Muscle of arm (tissue), 12 donors: Measurements from ENCODE around the gene BRCA1. TPM values are rescaled to one million over a fixed set of nuclear protein-coding genes. Genes with fewer than 3 reads are reported as not detected.
"Not testable (repeated sequence)": the region's sequence is repeated elsewhere in the genome, so short reads cannot be mapped to it uniquely, and the experiment has no call there.

ENCODE experiments used
- DNase-seq: peaks from one replicate; pipeline ENCODE4 v3.0.0-alpha.2; 2013
- polyA plus RNA-seq, 12 donors: library from polyadenylated mRNA; unstranded; fragments of 120-200 nt; gene quantifications; one replicate each; pipeline ENCODE4 v1.2.1, GENCODE V29; 2013; ENCODE audit not compliant: insufficient read length in 12 of 12

The BRCA1 gene
- polyA plus RNA-seq, 12 donors: 6.5 to 23.9 (median 11.6) TPM; not detected in 1

GRCh38 chr17:43070872-43071271 is 54.3 kb downstream of the BRCA1 start:
- DNase-seq: no peak

GRCh38 chr17:43070257-43070656 is 54.9 kb downstream of the BRCA1 start:
- no peak for DNase-seq

- no peak for DNase-seq
Observed at GRCh38 chr17:43069368-43069898, 55.7 kb downstream of the BRCA1 start.

- DNase-seq: no peak
Observed at GRCh38 chr17:43068570-43069367, 56.4 kb downstream of the BRCA1 start.

- DNase-seq: no peak
Observed at GRCh38 chr17:43062984-43063638, 62.1 kb downstream of the BRCA1 start.

- no peak for DNase-seq
Observed at GRCh38 chr17:43056051-43056450, 69.1 kb downstream of the BRCA1 start.

- DNase-seq: not testable (repeated sequence)
Observed at GRCh38 chr17:43053008-43053407, 72.2 kb downstream of the BRCA1 start.

- DNase-seq: no peak
Observed at GRCh38 chr17:43051969-43052368, 73.2 kb downstream of the BRCA1 start.

GRCh38 chr17:43044024-43044423 is 81.1 kb downstream of the BRCA1 start:
- no peak for DNase-seq

GRCh38 chr17:43043307-43043706 is 81.9 kb downstream of the BRCA1 start:
- no peak for DNase-seq

- DNase-seq: no peak
Observed at GRCh38 chr17:43042025-43042628, 83.0 kb downstream of the BRCA1 start.

GRCh38 chr17:43040655-43041054 is 84.5 kb downstream of the BRCA1 start:
- DNase-seq: no peak

- no peak for DNase-seq
Observed at GRCh38 chr17:43039646-43040045, 85.5 kb downstream of the BRCA1 start.

GRCh38 chr17:43034894-43035293 is 90.3 kb downstream of the BRCA1 start:
- DNase-seq: no peak

GRCh38 chr17:43033948-43034881 is 90.9 kb downstream of the BRCA1 start:
- DNase-seq: no peak

GRCh38 chr17:43031666-43032065 is 93.5 kb downstream of the BRCA1 start:
- no peak for DNase-seq

- no peak for DNase-seq
Observed at GRCh38 chr17:43030137-43030767, 94.9 kb downstream of the BRCA1 start.

GRCh38 chr17:43028221-43028861 is 96.8 kb downstream of the BRCA1 start:
- DNase-seq: no peak

GRCh38 chr17:43027091-43028032 is 97.8 kb downstream of the BRCA1 start:
- no peak for DNase-seq
